Peyer's patch (tissue), 4 donors: ENCODE results near the gene GNAS-AS1.

Experiments
- CTCF ChIP-seq, 6 experiments: fragments of 450-650 bp in 4 of 6; fragments of 200-600 bp in 2 of 6; sonication (generic) in 1 of 6; IDR thresholded peaks; one replicate each; pipeline ENCODE4 v1.5.1; 2017 to 2019; ENCODE audit warnings: antibody characterized with exemption in 6 of 6, mild to moderate bottlenecking in 3 of 6, moderate library complexity in 1 of 6
- POLR2A ChIP-seq, 2 donors: fragments of 450-650 bp; IDR thresholded peaks; one replicate each; pipeline ENCODE4 v1.5.1; 2017; ENCODE audit warnings: antibody characterized with exemption in 2 of 2, mild to moderate bottlenecking in 2 of 2, moderate library complexity in 2 of 2

GRCh38 chr20:58894652-58895447 lies 44.1 kb upstream of the GNAS-AS1 start:
- TF ChIP-seq CTCF (IDR thresholded peaks at IDR 0.05) (no peak), POLR2A (IDR thresholded peaks at IDR 0.05) (no peak)
